CD4-positive, alpha-beta T cell treated with Interleukin-10 for 1 hour (primary cell): ENCODE measurements around the gene TBC1D20.

Experiments
- DNase-seq: peaks from one replicate; pipeline ENCODE4 v3.0.0-alpha.2; 2020

Gene TBC1D20

GRCh38 chr20:418858-419365 lies 43.4 kb downstream of the TBC1D20 start:
- no peak for DNase-seq

- no peak for DNase-seq
Observed at GRCh38 chr20:417801-418342, 44.5 kb downstream of the TBC1D20 start.

- DNase-seq, result no peak
Observed at GRCh38 chr20:416950-417800, 45.2 kb downstream of the TBC1D20 start.

- DNase-seq, result no peak
Observed at GRCh38 chr20:415820-416322, 46.5 kb downstream of the TBC1D20 start.

- no peak for DNase-seq
Observed at GRCh38 chr20:414161-414560, 48.2 kb downstream of the TBC1D20 start.

- DNase-seq, result no peak
Observed at GRCh38 chr20:412081-412480, 50.3 kb downstream of the TBC1D20 start.

- no peak for DNase-seq
Observed at GRCh38 chr20:409697-410559, 52.4 kb downstream of the TBC1D20 start.

GRCh38 chr20:408843-409696 lies 53.3 kb downstream of the TBC1D20 start:
- DNase-seq, result peak; percentile 13

- DNase-seq, result peak; percentile 92
Observed at GRCh38 chr20:407953-408842, 54.1 kb downstream of the TBC1D20 start, which contains the start of gene RBCK1. TSS of gene RBCK1 (plus strand) at chr20:408299. CDS start at chr20:408758, 459 bp downstream.

- peak; percentile 67 for DNase-seq
Observed at GRCh38 chr20:407133-407952, 55.0 kb downstream of the TBC1D20 start.

- DNase-seq, result no peak
Observed at GRCh38 chr20:406200-407132, 55.9 kb downstream of the TBC1D20 start.

GRCh38 chr20:404088-404487 lies 58.2 kb downstream of the TBC1D20 start:
- no peak for DNase-seq

- no peak for DNase-seq
Observed at GRCh38 chr20:403582-403957, 58.8 kb downstream of the TBC1D20 start.

- DNase-seq, result no peak
Observed at GRCh38 chr20:402898-403581, 59.3 kb downstream of the TBC1D20 start.

GRCh38 chr20:402496-402885 lies 59.8 kb downstream of the TBC1D20 start:
- DNase-seq, result no peak

- DNase-seq, result no peak
Observed at GRCh38 chr20:401682-402495, 60.4 kb downstream of the TBC1D20 start.
